Measurements from ENCODE around the gene TMCC3. TPM values are rescaled to one million over a fixed set of nuclear protein-coding genes. Genes with fewer than 3 reads are reported as not detected.

Gene TMCC3
- total RNA-seq, 1 experiment from 2014 or later: 19.9 TPM

DNA sequence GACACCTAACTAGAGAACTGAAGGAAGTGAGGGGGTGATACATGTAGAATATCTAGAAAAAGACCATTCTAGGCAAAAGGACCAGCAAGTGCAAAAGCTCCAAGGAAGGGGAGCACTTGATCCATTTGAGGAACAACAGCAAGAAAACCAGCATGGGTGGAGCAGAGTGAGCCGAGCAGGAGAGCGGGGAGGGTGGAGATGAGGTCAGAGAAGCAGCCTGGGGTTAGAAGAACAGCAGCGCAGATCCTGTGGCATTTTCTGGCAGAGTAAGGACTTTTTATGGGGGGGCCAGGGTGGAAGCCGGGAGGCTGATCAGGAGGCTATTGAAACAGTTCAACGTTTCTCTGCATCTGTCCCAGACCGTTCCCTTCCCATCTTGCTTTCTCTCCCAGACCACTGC is 24.5 kb upstream of the TMCC3 start:
- Histone ChIP-seq H3K4me1 (replicated peaks; ENCODE audit: insufficient read depth) (peaks cover 24% of the 10 kb centered on the region), H3K9me2 (ENCODE audit: insufficient read depth) (no peaks in the 10 kb centered on the region), H4K20me1 (ENCODE audit: insufficient read depth) (no peaks in the 10 kb centered on the region), H3K4me2 (no peak overlapping the region), H3K4me3 (no peak overlapping the region), H3F3A (ENCODE audit: insufficient read depth, low read depth) (0 out of 2 replicates have a peak, but pooled peaks cover 9% of the 10 kb centered on the region), H2AFZ (no peak overlapping the region), H3K9me3 (ENCODE audit: insufficient read depth, low read depth) (no peaks in the 10 kb centered on the region), H3K27me3 (ENCODE audit: insufficient read depth, low read depth) (no peaks in the 10 kb centered on the region), H3K79me2 (ENCODE audit: low read depth) (no peaks in the 10 kb centered on the region), H3K27ac (no peak overlapping the region), H3K36me3 (ENCODE audit: low read depth) (no peaks in the 10 kb centered on the region)
- ChIA-PET CTCF (no interaction called here), POLR2A (ENCODE audit: unreplicated experiment) (no interaction called here)
- intact Hi-C loops (cut with micrococcal nuclease; ENCODE audit: unreplicated experiment): no loop called here
- TF ChIP-seq EZH2 (IDR thresholded peaks at IDR 0.05; ENCODE audit: low read depth): no peak
- TF ChIP-seq, protein P1, sequence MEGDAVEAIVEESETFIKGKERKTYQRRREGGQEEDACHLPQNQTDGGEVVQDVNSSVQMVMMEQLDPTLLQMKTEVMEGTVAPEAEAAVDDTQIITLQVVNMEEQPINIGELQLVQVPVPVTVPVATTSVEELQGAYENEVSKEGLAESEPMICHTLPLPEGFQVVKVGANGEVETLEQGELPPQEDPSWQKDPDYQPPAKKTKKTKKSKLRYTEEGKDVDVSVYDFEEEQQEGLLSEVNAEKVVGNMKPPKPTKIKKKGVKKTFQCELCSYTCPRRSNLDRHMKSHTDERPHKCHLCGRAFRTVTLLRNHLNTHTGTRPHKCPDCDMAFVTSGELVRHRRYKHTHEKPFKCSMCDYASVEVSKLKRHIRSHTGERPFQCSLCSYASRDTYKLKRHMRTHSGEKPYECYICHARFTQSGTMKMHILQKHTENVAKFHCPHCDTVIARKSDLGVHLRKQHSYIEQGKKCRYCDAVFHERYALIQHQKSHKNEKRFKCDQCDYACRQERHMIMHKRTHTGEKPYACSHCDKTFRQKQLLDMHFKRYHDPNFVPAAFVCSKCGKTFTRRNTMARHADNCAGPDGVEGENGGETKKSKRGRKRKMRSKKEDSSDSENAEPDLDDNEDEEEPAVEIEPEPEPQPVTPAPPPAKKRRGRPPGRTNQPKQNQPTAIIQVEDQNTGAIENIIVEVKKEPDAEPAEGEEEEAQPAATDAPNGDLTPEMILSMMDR (conservative IDR thresholded peaks at IDR 0.05): no peak
- no TSS peak for BruUV-seq (replicated peaks)
- no peak for DNase-seq

DNA sequence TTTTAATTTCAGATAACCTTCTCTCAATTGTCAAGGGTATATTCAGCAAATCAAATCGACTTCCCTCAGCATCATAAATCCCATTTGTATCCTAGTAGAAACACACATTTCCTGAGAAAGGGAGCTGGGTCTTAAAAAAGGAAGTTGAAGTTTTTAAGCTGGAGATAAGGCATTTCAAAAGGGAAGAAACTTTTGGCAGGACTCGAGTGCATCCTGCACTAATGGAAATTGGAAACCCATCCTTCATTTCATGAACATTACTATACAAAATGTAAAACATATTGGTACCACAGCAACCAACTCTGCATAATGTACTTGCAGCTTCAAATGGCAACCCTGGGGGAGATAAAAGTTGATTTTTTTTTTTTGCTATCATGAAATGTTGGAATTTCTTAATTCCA is 23.7 kb upstream of the TMCC3 start:
- H3K9me2 ChIP-seq (ENCODE audit: insufficient read depth): no peaks in the 10 kb centered on the region
- CTCF ChIA-PET: no interaction called here
- no peak overlapping the region for H3K27ac ChIP-seq
- POLR2A ChIA-PET (ENCODE audit: unreplicated experiment): no interaction called here
- TF ChIP-seq EZH2 (IDR thresholded peaks at IDR 0.05; ENCODE audit: low read depth): no peak
- H3K9me3 ChIP-seq (ENCODE audit: insufficient read depth, low read depth): no peaks in the 10 kb centered on the region
- no TSS peak for BruUV-seq (replicated peaks)
- no peaks in the 10 kb centered on the region for H3K79me2 ChIP-seq (ENCODE audit: low read depth)
- H3K36me3 ChIP-seq (ENCODE audit: low read depth): no peaks in the 10 kb centered on the region
- no peak overlapping the region for H3K4me2 ChIP-seq
- H3K4me1 ChIP-seq (replicated peaks; ENCODE audit: insufficient read depth): peaks cover 24% of the 10 kb centered on the region
- H3K4me3 ChIP-seq: no peak overlapping the region
- H3K27me3 ChIP-seq (ENCODE audit: insufficient read depth, low read depth): no peaks in the 10 kb centered on the region
- DNase-seq: no peak
- 0 out of 2 replicates have a peak, but pooled peaks cover 9% of the 10 kb centered on the region for H3F3A ChIP-seq (ENCODE audit: insufficient read depth, low read depth)
- H4K20me1 ChIP-seq (ENCODE audit: insufficient read depth): no peaks in the 10 kb centered on the region
- intact Hi-C loops (cut with micrococcal nuclease; ENCODE audit: unreplicated experiment): no loop called here
- no peak overlapping the region for H2AFZ ChIP-seq

DNA sequence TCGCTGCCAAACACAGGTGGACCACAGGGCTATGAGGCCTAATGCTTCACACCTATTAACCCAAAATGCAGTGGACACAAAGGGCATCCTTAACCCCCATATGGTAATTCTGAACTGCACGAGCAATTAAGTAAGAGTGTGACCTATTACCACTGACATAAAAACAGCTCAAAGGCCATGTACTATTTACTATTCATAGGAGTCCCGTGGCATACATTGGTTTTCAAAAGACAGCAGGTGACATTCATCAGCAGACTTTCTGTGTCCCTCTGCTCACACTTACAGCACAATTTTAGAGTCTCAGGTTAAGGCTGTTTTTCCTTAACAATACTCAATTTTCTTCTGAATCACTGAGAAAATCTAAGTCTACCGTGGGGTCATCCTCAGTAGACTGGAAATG is 23.1 kb upstream of the TMCC3 start:
- no TSS peak for BruUV-seq (replicated peaks)
- intact Hi-C loops (cut with micrococcal nuclease; ENCODE audit: unreplicated experiment): no loop called here
- Histone ChIP-seq H3K9me2 (ENCODE audit: insufficient read depth) (no peaks in the 10 kb centered on the region), H3K79me2 (ENCODE audit: low read depth) (no peaks in the 10 kb centered on the region), H4K20me1 (ENCODE audit: insufficient read depth) (no peaks in the 10 kb centered on the region), H3K9me3 (ENCODE audit: insufficient read depth, low read depth) (no peaks in the 10 kb centered on the region), H3F3A (ENCODE audit: insufficient read depth, low read depth) (0 out of 2 replicates have a peak, but pooled peaks cover 9% of the 10 kb centered on the region), H3K36me3 (ENCODE audit: low read depth) (no peaks in the 10 kb centered on the region), H3K27ac (no peak overlapping the region), H3K27me3 (ENCODE audit: insufficient read depth, low read depth) (no peaks in the 10 kb centered on the region), H3K4me2 (no peak overlapping the region), H3K4me3 (no peak overlapping the region), H3K4me1 (replicated peaks; ENCODE audit: insufficient read depth) (peaks cover 21% of the 10 kb centered on the region), H2AFZ (no peak overlapping the region)
- POLR2A ChIA-PET (ENCODE audit: unreplicated experiment): no interaction called here
- CTCF ChIA-PET: no interaction called here
- TF ChIP-seq, protein P1 (conservative IDR thresholded peaks at IDR 0.05): no peak
- no peak for DNase-seq

DNA sequence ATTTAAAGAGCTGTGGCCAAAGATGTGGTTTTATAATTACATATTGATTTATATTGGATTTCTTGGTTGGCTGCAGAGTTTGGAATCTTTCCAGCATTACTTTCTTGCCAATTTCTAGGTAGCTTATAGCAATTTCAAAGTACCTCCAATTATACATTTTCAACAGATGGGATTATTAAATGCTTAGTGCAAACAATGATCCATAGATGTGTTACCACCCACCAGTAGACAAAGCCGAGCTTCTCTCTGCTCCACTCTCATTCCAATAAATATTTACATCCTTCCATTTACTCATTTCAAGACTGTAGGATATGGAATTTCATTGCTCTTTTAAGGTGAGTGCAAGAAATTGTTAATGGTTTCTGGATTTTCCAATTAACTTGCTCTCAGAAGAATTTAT is 21.6 kb upstream of the TMCC3 start:
- Histone ChIP-seq H3K27me3 (ENCODE audit: insufficient read depth, low read depth) (no peaks in the 10 kb centered on the region), H2AFZ (no peak overlapping the region), H3F3A (ENCODE audit: insufficient read depth, low read depth) (0 out of 2 replicates have a peak, but pooled peaks cover 3% of the 10 kb centered on the region), H4K20me1 (ENCODE audit: insufficient read depth) (no peaks in the 10 kb centered on the region), H3K36me3 (ENCODE audit: low read depth) (no peaks in the 10 kb centered on the region), H3K9me2 (ENCODE audit: insufficient read depth) (no peaks in the 10 kb centered on the region), H3K79me2 (ENCODE audit: low read depth) (no peaks in the 10 kb centered on the region), H3K4me3 (no peak overlapping the region), H3K9me3 (ENCODE audit: insufficient read depth, low read depth) (no peaks in the 10 kb centered on the region), H3K4me2 (no peak overlapping the region), H3K27ac (no peak overlapping the region), H3K4me1 (replicated peaks; ENCODE audit: insufficient read depth) (0 out of 2 replicates have a peak, but pooled peaks cover 5% of the 10 kb centered on the region)
- ChIA-PET CTCF (no interaction called here), POLR2A (ENCODE audit: unreplicated experiment) (no interaction called here)
- no TSS peak for BruUV-seq (replicated peaks)
- intact Hi-C loops (cut with micrococcal nuclease; ENCODE audit: unreplicated experiment): no loop called here
- TF ChIP-seq EZH2 (IDR thresholded peaks at IDR 0.05; ENCODE audit: low read depth): no peak
- TF ChIP-seq, protein P1 (conservative IDR thresholded peaks at IDR 0.05): no peak
- no peak for DNase-seq
